ENCODE results near the gene HYAL2.

Gene HYAL2

DNA sequence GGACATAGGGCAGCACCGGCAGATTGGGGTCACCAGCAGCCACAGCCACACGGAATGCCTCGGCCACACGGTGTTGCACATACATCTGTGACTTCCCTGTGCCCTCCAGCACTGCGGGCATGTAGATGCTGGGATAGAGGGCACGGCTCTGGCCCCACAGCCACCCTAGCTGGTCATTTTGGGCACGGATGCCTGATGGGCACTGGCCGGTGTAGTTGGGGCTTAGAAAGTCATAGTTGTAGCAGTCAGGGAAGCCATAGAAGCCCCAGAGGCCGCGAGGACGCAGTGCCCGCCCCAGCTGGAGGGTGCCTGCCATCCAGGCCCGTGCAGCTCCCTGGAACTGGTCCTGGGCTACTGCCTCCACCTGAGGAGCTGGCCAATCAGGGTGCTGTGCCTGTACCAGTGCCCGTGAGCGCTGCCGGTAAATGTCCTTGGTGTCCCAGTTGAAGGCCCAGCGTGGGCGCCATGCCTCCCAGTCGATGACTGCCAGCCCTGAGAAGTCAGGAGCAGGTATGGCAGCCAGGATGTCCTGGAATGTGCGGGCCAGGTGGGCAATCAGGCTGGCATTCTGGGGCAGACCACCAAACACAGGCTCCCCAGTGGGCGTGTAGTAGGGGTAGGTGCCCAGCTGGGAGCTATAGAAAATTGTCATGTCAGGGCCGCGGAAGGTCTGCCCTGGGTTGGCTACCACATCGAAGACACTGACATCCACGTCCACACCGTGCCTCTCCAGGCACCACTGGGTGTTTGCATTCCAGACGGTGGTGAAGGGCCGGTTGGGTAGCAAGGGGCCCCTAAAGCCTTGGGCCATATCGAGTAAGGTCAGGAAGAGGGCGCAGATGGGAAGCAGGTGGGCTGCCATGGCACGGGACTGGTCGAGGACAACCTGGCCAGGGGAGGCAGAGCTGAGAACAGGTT lies 20.2 kb downstream of the HYAL2 start:
- no peak for DNase-seq

DNA sequence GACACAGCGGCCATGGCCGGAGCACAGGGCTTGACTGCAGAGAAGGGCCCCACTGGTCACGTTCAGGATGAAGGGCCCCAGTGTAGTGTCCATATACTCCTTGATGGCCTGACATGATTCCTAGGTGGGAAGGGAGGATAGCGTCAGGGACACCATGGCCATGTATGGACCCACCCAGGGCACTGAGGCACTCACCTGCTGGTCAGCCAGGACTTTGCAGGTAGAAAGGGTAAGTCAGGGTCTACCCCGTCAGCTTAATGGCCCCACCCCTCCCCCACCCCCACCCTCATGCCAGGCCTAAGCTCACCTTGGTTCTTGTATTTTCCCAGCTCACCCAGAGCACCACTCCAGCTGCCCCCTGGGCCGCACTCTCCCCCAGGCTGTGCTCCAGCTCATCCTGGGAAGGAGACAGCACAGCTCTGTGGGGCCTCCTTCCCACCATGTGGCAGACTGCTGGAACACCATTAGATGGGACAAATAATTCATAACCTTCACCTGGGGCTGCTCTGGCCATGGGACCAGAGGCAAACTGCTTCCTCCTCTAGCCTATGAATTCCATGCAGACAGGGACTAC lies 21.8 kb downstream of the HYAL2 start:
- DNase-seq: no peak

DNA sequence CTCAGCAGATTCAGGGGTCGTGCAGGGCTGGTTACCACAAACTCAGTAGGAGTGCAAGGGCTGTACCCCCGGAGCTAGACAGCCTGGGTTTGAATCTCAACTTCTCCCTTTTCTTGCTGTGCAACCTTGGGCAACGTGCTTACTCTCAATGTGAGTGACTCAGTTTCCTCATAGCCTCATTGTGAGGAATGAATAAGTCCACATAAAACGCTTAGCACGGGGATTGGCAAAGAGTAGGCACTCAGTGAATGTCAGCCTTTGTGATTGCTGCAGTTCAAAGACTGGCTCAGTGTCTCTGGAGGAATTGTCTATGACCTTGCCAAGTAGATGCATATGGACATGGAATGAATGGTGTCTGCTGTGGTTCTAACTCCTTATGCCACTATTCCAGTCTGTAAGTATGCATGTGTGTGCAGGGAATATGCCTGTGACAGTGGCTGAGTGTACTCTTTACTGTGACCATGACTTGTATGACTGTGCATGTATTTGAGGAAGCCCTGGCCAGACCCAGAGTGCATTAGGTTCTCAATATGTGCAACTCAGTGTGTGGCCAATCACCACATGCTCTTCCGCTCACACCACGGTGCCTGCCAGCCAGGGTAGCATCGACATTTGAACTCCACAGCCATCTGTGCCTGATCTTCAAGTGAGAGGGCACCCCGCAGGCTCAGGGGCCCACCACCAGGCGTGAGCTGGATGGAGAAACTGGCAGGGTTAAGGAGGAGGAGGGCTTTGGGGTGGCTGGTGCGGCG lies 22.4 kb downstream of the HYAL2 start:
- DNase-seq: no peak

DNA sequence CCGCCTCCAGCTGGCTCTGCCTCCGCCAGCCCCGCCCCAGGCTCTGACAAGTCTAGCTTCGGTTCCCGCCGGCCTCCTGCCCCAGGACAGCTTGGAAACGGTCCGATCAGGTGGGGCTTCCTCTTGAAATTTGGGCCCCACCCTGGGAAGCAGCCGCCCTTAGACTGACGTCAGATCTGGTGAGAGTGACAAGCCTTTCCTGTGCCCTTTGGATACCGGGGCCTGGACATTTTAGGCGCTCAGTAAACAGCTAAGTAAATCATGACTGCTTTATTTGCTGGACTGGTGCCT lies 23.0 kb downstream of the HYAL2 start:
- no peak for DNase-seq

DNA sequence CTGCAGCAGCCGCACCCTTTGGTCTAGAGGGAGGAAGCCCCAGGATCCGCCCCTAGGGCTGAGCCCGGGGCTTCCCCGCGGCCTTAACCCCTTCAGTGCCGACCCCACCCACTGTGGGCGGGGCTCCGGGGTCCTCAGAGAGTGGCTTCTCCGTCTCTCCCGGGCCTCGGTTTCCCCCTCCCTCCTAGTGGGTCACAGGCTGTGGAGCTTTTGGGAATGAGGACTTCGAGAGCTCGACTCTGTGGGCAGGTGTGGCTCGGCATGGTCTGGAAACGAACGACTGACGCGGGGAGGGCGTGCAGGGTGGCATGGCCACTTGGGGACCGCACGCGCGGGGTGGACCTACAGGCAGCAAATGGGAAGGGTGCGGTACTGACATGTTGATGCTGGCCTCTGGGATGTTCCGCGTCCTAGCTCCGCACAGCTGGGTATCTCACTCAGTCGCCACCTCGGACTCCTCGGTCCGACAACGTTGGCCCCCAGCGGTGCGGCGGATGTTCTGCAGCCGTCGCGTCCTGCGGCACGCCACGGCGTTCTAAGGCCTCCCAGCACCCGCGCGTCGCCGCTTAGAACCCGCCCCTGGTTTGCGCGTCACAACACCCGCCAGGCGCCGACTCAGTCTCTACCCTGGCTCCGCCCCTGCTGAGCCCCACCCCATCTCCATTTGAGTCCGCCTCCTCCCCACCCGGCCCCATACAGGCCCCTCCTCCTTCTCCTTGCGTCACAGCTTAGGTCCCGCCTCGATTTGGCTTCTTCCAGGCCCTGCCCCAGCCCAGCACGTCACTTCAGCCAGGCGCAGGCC lies 23.5 kb downstream of the HYAL2 start, which contains the start of the genes HYAL3 and NAA80:
Gene HYAL3, minus strand, starts transcription at position 570 of the 802 bp plus-strand sequence. CDS start 3,803 bp downstream, outside the sequence.
Gene NAA80, minus strand, starts transcription at position 570 of the 802 bp plus-strand sequence. CDS start 1,942 bp downstream, outside the sequence.
- DNase-seq: peak; percentile 92

DNA sequence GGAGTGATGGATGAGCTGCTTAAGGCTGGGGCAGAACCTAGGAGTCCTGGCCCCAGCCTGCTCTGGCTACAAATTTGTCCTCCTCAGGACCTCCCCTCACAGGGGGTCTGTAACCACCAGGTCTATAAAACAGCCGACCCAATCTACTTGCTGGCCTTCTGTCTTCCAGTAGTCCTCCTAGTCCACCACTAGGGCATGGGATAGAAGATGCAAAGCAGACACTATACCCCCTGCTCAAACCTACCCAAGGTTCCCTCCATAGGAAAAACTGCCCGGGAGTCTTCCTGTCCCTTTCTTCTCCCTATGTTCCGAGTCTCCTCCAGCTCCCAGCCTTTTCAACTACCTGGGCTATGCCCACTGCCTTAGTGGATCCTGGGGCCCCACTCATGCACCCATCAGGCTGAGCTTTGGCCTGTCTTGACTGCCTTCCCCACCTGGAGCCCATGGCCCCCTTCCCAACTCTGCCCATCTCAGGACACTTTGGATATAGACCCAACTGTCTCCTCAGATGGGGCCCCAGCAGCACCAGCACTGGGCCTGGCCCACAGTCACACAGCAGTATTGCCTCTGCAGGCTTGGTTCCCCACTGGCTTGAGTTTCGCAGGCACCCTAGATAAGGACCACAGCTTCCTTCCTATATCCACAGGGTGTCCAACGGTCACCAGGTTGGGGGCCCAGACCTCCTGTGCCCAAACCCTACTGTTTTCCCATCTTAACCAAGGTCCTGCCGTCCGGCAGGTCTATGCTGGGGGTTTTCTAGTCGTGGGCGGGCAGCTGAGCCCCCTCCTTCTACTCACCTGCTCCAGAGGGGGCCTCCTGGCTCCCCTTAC lies 24.4 kb downstream of the HYAL2 start:
- DNase-seq: no peak

DNA sequence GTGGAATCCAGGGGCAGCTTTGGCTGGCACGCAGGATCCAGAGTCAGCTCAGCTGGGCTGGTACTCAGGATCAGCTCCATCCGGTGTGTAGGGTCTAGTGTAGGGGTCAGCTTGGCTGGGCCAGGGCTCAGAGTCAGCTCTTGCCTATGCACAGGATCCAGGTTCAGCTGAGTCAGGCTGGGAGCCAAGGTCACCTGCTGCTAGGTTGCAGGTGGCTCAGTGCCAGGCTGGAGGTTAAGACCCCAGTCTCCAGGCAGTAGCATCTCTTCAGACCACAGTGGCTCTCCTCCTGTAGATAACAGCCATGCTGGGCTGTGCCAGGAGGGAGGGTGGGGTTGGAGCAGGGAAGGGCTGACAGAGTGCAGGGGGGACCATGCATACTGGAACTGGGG lies 25.2 kb downstream of the HYAL2 start:
- no peak for DNase-seq

DNA sequence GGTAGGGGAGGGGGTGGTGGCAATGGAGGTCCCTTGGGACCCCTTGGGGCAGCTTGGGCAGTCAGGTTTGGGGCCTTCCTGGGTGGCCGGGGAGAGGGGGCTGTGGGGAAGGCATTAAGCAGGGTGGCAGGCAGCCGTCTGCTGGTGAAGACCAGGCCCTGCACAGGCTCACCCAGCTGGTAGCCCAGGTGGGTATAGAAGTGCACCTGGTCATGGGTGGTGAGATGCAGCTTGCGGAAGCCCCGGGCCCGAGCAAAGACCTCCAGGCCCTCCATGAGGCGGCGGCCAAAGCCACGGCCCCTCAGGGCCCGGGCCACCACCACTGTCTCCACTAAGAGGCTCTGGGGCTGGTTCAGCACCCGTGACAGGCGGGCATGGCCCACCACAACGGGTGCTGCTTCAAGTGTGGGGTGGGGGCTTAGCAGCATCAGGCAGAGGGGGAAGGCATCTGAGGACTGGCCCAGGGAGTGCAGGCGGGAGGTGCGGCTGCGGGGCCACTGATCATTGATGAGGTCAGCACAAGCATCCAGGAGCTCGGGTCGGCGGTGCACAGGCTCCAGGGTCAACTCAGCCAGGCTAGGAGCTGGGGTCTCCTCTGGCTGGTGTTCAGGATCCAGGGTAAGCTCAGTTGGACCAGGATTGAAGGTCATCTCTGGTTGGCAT lies 25.7 kb downstream of the HYAL2 start:
- DNase-seq: no peak

DNA sequence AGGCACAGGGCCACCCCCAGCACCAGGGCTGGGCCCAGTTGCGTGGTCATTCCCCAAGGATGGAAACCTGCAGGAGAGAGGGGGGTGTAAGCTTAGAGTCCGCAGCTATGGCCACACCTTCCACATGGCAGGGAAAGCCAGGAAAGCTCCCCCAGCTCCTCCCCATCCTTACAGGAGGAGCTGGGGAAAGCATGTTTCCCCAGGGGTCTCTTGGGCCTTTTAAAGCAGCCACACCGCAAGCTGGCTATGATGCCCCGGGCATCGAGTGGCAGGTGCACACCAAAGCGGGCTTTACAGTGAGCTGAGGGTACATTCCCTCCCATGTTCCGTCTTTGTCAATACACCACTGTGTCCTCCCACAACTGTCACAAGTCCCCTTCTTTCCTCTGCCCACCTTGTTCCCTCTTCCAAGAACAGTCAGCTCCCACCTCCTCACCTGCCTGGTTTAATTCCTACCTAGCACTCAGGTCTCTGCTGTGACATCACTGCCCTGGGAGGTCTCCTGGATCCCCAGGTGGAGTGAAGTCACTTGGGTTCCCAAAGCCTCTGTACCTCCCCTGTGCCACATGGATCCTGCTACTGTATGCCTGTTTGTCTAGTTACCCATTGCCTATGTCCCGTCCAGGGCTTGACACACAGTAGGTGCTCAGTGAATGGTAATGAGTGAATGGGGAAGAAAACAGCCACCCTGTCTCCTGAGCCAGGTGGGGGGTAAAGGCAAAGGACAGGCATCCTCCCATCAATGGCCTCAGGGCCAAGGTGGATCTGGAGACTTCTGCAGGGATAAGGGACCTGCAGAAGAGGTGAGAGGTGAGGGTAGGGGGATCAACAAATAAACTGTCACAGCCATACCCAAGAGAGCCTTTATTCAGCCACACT lies 26.8 kb downstream of the HYAL2 start:
- no peak for DNase-seq

DNA sequence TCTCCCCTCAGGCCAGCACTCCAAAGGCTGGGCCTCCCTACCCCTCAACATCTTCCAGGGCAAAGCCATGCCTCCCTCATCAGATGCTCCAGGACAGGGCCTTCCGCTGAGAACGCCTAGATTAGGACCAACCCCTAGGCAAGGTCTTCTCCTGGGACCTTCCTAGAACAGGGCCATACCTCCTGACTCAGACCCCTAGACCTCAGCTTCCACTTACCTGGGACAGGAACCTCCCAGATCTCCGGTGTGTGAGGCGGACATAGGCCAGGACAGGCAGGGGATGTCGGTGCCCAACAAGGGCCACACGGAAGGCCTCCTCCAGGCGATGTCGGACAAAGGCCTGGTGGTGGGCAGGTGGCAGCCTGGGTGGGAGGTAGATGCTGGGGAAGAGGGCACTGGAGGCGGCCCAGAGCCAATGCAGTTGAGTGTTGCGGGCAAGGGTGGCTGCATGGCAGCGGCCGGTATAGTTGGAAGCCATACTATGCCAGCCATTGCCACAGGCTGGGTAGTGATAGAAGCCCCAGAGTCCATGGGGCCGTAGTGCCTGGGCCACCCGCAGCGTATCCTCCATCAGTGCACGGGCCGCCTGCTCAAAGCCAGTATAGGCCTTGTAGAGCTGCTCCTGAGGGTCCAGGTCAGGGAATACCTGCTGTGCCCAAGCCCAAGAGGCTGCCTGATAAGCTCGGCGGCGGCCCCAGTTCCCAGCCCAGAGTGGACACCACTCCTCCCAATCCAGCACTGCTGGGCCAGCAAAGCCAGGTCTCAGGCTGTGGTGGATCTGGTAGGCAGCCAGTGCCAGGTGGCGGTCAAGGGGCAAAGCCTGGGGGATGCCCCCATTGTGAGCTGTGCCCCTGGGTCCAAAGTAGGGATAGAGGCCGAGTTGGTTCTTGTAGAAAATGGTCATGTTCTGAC lies 27.8 kb downstream of the HYAL2 start:
- DNase-seq: no peak

DNA sequence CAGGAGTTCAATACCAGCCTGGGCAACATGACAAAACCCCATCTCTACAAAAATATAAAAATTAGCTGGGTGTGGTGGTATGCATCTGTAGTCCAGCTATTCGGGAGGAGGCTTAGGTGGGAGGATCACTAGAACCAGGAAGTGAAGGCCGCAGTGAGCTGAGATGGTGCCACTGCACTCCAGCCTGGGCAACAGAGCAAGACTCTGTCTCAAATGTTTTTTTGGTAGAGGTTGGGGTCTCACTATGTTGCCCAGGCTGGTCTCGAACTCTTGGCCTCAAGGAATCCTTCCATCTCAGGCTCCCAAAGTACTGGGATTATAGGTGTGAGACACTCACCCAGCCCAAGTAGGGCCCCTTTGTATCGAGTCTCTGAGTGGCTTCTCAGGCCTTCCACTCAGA lies 28.5 kb downstream of the HYAL2 start:
- no peak for DNase-seq

DNA sequence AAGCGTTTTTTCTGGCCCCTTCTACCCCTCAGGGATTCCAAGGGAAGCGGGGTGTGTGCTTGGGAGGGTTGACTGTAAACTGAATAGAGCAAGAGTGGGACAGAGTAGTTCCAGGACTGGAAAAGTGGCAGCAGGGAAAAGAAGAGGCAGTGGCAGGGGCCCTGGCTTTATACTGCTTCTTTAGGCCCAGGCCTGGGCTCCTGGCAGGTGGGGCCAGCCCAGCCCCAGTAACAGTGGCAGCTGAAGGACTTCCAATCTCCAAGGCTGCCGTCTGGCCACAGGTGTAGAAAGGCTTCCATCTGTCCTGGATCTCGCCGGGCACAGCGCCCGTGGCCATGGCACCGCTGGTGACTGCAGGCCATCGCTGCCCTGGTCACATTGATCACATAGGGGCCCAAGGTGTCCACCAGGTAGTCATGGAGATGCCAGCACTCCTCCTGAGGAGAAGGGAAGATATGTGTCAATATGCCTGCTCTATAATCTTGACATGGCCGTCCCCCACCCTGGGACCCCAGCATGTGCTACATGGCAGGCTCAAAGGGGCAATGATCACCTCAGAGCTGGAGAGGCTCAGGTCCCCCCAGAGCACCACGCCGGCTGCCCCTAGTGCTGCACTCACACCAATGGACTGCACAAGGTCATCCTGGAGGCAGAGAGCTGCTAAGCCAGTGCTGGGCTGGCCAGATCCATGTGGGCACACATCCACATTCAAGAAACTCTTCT lies 29.3 kb downstream of the HYAL2 start:
- DNase-seq: no peak

DNA sequence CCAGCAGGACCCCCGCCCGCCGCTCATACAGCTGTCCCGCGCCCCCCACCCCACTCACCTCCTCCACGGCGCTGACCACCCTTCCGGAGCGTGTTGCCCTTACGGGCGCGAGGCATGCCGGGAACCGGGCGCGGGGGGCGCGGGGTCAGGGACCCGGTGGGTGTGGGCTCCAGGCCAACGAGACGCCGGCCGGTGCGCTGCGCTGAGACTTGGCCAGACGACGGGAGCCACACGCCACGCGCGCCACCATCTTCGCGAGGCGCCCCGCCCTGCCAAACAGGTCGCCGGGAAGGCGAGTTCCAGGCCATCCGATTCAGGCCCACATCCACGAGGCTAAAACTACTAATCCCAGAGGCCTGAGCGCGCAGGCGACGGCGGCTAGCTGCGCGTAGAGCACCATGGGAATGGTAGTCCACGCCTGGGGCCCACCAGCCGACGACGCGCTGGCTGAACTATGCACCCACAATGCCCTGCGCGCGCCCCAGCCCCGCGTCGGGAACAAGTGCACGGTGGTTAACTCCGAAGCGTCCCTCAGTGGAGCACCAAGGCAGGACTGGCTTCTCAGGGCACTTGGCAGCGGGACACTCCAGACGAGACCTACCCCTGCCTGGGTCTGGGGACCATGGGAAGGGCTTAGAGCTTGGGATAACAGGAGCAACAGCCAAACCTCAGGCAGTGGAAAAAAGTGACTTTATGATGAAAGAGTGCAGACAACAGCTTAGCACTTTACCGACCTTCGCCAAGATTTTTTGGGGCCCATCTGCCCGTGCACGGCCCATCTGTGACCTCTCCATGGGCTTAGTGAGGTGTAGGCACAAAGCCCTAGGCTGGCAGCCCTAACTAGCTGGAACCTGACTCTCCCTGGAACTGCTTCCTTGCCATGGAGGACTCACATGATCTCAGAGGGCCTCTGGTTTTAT lies 30.1 kb downstream of the HYAL2 start, which contains the start of gene IFRD2:
Gene IFRD2, minus strand, starts transcription at position 271 of the 920 bp plus-strand sequence. Its CDS starts 155 bp downstream, at position 116.
- peak; percentile 86 for DNase-seq

DNA sequence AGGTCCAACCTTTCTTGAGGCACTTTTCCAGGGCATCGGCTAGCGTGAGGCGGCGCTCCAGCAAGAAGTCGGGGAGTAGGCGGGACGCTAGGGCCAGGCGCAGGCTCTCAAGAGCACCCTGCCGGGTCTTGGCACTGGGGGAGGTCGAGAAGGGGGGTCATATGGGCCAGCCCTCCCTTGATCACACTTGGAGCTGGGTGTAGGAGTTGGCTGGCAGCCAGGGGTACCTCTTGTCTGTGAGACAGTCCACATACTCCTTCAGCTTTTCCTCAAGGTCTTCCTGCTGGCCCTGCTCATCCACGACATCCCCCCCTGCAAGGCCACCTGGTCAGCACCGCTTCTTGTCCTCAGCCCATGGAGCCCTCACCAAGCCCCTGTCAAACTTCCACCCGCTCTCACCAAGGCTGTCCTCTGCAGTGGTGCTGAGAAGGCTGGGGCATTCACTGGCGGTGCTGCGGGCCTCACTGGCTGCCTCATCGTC lies 32.3 kb downstream of the HYAL2 start:
- DNase-seq: no peak

DNA sequence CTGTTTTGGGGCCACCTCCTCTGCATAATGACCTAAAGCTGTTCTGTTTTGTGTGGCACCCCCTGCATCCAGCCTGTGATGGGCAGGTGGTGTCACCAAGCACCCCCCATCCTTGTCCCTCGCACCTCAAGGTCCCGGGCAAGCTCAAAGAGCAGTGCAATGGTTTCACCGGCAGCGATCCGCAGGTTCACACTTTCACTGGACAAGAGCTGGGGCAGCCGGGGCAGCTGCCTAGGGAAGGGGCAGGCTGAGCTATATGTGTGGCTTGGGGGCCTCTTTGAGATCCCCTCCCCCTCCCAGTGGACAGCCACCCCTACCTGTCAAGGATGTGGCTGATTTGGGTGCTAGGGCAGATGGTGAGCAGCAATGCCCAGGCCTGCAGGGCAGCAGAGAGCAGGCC lies 33.4 kb downstream of the HYAL2 start:
- no peak for DNase-seq

DNA sequence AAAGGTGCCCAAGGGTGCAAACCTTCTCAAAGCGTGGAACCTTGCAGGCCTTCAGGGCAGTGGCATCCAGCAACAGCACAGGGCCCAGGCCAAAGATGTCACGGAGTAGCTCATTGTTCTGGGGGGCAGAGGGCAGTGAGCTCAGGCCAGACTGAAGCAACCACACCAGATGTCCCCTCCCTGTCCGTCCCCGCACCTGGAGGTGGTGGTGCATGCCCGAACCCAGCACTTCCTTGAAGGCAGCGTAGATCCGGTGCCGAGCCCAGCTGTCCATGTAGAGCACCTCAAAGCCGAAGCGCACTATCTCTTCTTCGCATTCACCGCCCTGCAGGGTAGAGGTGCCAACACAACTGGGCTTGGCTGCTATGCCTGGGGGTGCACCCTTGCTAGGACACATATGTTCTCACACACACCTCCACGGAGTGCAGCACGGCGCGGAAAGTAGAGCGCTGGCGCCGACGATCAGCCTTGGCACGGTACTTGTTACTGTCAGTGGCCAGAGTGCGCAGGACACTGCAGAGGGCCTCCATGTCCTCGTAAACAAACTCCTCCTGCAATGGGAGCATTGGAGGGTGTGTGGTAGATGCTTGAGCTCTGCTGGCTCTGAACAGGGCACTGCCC lies 34.0 kb downstream of the HYAL2 start:
- DNase-seq: no peak

DNA sequence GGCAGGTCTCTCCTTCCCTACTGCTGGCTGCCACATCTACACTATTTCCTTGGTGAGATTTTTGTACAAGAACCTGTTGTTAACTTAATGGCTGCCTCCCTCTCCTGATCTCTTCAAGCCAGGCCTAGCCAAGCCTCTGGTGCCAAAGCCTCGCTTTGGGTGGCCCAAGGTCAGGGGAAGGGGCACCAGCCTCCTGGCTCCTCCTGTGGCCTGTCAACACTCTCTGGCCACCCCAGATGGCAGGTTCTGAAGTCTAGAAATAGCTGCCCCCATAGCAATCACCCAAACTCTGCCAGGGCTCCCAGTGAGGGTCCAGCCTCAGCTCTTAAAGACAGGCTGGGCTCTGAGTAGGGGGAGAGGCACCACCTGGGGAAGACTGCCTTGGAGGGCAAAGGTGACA lies 35.3 kb downstream of the HYAL2 start:
- DNase-seq: no peak
